ENCODE results near the gene TBCB. TPM values are rescaled to one million over a fixed set of nuclear protein-coding genes. Genes with fewer than 3 reads are reported as not detected.
"Not testable (repeated sequence)": the region's sequence is repeated elsewhere in the genome, so short reads cannot be mapped to it uniquely, and the experiment has no call there.

TBCB gene
- total RNA-seq, 3 donors from 2014 or later = 106 to 146 (median 124) TPM

GRCh38 chr19:36153126-36153525 is 37.9 kb downstream of the TBCB start:
- no peaks in the 10 kb centered on the region for H3K9me3 ChIP-seq
- H3K27me3 ChIP-seq = no peaks in the 10 kb centered on the region
- no peak for DNase-seq (ENCODE audit: low spot score in 2 of 2)
- H3K4me1 ChIP-seq = peaks cover 0 to 3% of the 10 kb centered on the region in 2 donors
- H3K36me3 ChIP-seq = no peaks in the 10 kb centered on the region
- peak overlapping the region; percentile 96 for H3K27ac ChIP-seq
- peak overlapping the region; percentile 59 to 69 (median 64) for H3K4me3 ChIP-seq
- no peak for TF ChIP-seq POLR2AphosphoS5 (IDR thresholded peaks at IDR 0.05)
- no peak for TF ChIP-seq CTCF (IDR thresholded peaks at IDR 0.05)
- no peak for TF ChIP-seq POLR2A (IDR thresholded peaks at IDR 0.05)
- intact Hi-C loops (cut with DNase I; ENCODE audit: low total_unique reads) = no loop called here

GRCh38 chr19:36160821-36161596 is 45.7 kb downstream of the TBCB start:
- Histone ChIP-seq H3K27ac (no peak overlapping the region), H3K9me3 (no peaks in the 10 kb centered on the region), H3K36me3 (no peaks in the 10 kb centered on the region), H3K27me3 (no peaks in the 10 kb centered on the region), H3K4me3 (no peak overlapping the region), H3K4me1 (no peaks in the 10 kb centered on the region)
- no peak for DNase-seq (ENCODE audit: low spot score in 2 of 2)
- intact Hi-C loops (cut with DNase I; ENCODE audit: low total_unique reads) = no loop called here
- TF ChIP-seq CTCF (IDR thresholded peaks at IDR 0.05) = no peak
- no peak for TF ChIP-seq POLR2AphosphoS5 (IDR thresholded peaks at IDR 0.05)
- TF ChIP-seq POLR2A (IDR thresholded peaks at IDR 0.05) = no peak

- no peaks in the 10 kb centered on the region for H3K27me3 ChIP-seq
- H3K4me3 ChIP-seq = no peak overlapping the region
- no peaks in the 10 kb centered on the region for H3K36me3 ChIP-seq
- DNase-seq (ENCODE audit: low spot score in 2 of 2) = no peak
- no peak overlapping the region for H3K27ac ChIP-seq
- no peaks in the 10 kb centered on the region for H3K9me3 ChIP-seq
- no peak for TF ChIP-seq POLR2A (IDR thresholded peaks at IDR 0.05)
- TF ChIP-seq CTCF (IDR thresholded peaks at IDR 0.05) = no peak
- TF ChIP-seq POLR2AphosphoS5 (IDR thresholded peaks at IDR 0.05) = no peak
- intact Hi-C loops (cut with DNase I; ENCODE audit: low total_unique reads) = no loop called here
- H3K4me1 ChIP-seq = no peaks in the 10 kb centered on the region
Measured at GRCh38 chr19:36163813-36164212, 48.5 kb downstream of the TBCB start.

- intact Hi-C loops (cut with DNase I; ENCODE audit: low total_unique reads) = no loop called here
- DNase-seq (ENCODE audit: low spot score in 2 of 2) = no peak
- TF ChIP-seq POLR2A (IDR thresholded peaks at IDR 0.05) = no peak
- no peak for TF ChIP-seq CTCF (IDR thresholded peaks at IDR 0.05)
- no peak for TF ChIP-seq POLR2AphosphoS5 (IDR thresholded peaks at IDR 0.05)
Measured at GRCh38 chr19:36169084-36169760, 54.0 kb downstream of the TBCB start.

GRCh38 chr19:36172852-36173251 is 57.6 kb downstream of the TBCB start:
- no peaks in the 10 kb centered on the region for H3K27me3 ChIP-seq
- intact Hi-C loops (cut with DNase I; ENCODE audit: low total_unique reads) = loop anchor here (10.0 kb wide), 1 partner anchor 48 kb away; no protein-coding TSS in a partner anchor
- no peaks in the 10 kb centered on the region for H3K9me3 ChIP-seq
- no peaks in the 10 kb centered on the region for H3K36me3 ChIP-seq
- no peak for TF ChIP-seq CTCF (IDR thresholded peaks at IDR 0.05)
- no peak for TF ChIP-seq POLR2AphosphoS5 (IDR thresholded peaks at IDR 0.05)
- TF ChIP-seq POLR2A (IDR thresholded peaks at IDR 0.05) = no peak
- no peak overlapping the region for H3K4me3 ChIP-seq
- H3K27ac ChIP-seq = no peak overlapping the region
- no peak for DNase-seq (ENCODE audit: low spot score in 2 of 2)
- no peaks in the 10 kb centered on the region for H3K4me1 ChIP-seq

More at GRCh38 chr19:36169084-36169760, 54.0 kb downstream of the TBCB start:
- Histone ChIP-seq H3K4me3 (no peak overlapping the region), H3K9me3 (no peaks in the 10 kb centered on the region), H3K36me3 (no peaks in the 10 kb centered on the region), H3K4me1 (no peaks in the 10 kb centered on the region), H3K27ac (peak overlapping the region; percentile 32 to 42), H3K27me3 (no peaks in the 10 kb centered on the region)

- not testable (repeated sequence) for H3K9me3 ChIP-seq; H3K27ac ChIP-seq; H3K4me3 ChIP-seq; DNase-seq (ENCODE audit: low spot score in 2 of 2); H3K36me3 ChIP-seq; H3K4me1 ChIP-seq; H3K27me3 ChIP-seq
- intact Hi-C loops (cut with DNase I; ENCODE audit: low total_unique reads) = loop anchor here (10.0 kb wide), 1 partner anchor 49 kb away; no protein-coding TSS in a partner anchor
Measured at GRCh38 chr19:36173846-36174245, 58.6 kb downstream of the TBCB start.
